ENCODE results near the gene RNPC3.

- TF ChIP-seq CTCF (IDR thresholded peaks at IDR 0.05) = no peak
- no peak for TF ChIP-seq POLR2A (IDR thresholded peaks at IDR 0.05)
These were observed 8.8 kb upstream of the RNPC3 start for GRCh38 chr1:103516693-103517092.

All from thyroid gland (tissue), 4 donors.